CD4-positive, alpha-beta T cell treated with Interleukin-1 beta for 1 hour (primary cell): Measurements from ENCODE around the gene DONSON.

Experiments
- DNase-seq, 2 donors: peaks; one replicate each; pipeline ENCODE4 v3.0.0-alpha.2; 2020 to 2022

The DONSON gene

DNA sequence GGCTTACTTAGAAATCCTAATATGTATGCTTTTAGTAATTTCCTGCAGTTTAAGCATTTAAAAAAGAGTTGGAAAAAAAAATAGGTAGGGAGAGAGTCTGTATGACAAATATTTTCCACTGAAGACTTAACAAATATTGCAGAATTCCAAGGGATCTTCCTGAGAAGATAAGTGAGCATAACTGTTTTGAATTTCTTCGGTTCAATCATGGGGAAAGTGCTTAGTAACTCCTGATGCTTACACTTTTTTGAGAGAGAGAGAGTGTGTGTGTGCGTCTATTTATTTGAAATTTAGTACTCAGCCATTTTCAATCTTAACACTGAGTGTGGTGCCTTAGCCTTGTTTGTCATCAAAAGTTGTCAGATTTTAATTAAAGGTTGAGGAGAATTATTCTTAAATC, 27.1 kb downstream of the DONSON start:
- no peak for DNase-seq

DNA sequence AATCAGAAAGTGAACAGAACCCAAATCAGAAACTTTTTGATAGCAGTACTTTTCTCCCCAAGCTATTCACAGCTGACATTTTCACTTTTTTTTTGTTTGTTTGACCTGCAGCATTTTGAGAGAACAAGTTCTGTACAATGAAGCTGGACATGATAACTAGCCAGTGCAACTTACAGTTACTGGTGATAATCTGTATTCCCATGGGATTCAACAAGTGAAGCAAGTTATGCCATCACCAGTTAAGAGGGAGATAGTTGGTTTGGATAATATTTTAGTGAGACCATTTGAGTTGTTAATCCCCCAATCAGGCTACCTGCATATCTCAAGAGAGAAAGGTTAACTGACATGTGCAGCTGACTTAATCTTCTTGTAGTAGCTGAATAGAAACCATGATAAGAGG, 27.5 kb downstream of the DONSON start:
- no peak for DNase-seq

DNA sequence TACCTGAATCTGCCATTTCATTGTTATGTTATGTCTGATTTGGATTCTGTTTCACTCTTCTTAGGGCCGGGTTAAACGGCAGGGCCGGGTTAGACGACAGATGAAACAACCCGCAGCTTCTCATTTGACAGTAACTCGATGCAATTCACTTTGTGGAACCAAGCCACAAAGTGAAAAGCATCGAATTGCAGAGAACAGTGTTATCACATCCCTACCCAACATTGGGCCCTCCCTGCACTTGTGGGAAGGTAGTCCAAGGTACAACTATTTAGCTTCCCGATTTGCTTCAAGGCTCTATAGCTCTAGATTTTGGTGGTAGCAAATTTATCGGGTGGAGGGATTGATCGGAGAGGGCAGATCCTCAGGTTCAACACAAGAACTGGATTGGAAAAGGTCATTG, 28.7 kb downstream of the DONSON start:
- DNase-seq: no peak

DNA sequence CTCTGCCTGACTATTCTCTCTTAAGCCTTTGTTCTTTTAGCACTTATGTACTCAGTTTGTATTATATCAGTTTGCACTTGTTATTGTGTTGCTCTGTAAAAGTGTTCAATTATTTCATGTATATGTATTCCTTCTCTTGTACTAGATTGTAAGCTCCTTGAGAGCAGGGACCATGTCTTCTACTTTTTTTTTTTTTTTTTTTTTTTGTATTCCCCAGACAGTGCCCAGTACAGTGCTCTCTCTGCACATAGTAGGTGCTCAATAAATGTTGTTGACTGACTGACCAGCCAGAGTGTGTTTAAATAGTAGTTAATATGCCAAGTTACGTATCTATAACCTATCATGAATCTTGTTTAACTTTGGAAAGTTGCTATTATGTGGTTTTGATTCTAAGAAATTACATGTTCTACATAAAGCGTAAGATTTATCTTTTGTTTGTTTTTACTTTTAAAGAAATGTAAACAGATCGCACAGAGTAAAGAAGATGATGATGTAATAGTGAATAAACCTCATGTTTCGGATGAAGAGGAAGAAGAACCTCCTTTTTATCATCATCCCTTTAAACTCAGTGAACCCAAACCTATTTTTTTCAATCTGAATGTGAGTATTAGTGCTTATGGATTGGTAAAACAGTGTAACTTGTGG, 29.6 kb downstream of the DONSON start:
- no peak for DNase-seq

DNA sequence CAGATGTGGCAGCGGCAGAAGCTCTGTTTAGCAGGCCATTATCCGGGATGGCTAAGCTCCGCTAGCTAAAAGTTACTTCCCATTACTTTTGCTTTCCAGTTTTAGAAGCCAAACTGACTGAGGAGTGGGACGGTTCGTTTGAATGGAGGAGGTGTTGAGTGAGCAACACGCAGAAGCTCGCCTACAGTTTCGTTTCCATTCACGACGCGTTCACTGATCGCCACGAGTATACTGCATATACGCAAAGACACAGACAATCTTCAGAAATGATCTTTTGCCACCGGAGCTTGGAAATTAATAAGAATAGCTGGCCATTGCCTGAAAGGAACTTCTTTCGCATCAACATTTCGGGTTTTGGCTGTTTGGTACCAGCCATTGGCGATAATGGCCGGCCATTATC, 31.0 kb downstream of the DONSON start:
- DNase-seq: no peak

DNA sequence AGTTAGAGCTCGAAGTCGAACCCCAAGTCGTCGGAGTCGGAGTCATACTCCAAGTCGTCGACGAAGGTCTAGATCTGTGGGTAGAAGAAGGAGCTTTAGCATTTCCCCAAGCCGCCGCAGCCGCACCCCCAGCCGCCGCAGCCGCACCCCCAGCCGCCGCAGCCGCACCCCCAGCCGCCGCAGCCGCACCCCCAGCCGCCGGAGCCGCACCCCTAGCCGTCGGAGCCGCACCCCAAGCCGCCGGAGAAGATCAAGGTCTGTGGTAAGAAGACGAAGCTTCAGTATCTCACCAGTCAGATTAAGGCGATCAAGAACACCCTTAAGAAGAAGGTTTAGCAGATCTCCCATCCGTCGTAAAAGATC, 33.5 kb downstream of the DONSON start:
- no peak for DNase-seq

DNA sequence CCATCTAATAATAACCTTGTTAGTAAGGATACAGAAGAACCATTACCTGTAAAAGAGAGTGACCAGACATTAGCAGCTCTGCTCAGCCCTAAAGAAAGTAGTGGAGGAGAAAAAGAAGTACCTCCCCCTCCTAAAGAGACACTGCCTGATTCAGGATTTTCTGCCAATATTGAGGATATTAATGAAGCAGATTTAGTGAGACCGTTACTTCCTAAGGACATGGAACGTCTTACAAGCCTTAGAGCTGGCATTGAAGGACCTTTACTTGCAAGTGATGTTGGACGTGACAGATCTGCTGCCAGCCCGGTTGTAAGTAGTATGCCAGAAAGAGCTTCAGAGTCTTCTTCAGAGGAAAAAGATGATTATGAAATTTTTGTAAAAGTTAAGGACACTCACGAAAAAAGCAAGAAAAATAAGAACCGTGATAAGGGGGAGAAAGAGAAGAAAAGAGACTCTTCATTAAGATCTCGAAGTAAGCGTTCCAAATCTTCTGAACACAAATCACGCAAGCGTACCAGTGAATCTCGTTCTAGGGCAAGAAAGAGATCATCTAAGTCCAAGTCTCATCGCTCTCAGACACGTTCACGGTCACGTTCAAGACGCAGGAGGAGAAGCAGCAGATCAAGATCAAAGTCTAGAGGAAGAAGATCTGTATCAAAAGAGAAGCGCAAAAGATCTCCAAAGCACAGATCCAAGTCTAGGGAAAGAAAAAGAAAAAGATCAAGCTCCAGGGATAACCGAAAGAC, 34.1 kb downstream of the DONSON start:
- no peak for DNase-seq

DNA sequence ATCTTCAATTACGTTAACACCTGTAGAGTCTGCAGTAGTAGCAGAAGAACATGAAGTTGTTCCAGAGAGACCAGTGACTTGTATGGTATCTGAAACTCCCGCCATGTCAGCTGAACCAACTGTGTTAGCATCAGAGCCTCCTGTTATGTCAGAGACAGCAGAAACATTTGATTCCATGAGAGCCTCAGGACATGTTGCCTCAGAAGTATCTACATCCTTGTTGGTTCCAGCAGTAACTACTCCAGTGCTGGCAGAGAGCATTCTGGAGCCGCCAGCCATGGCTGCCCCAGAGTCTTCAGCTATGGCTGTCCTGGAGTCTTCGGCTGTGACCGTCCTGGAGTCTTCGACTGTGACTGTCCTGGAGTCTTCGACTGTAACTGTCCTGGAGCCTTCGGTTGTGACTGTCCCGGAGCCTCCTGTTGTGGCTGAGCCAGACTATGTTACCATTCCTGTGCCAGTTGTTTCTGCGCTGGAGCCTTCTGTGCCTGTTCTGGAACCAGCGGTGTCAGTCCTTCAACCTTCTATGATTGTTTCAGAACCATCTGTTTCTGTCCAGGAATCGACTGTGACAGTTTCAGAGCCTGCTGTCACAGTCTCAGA, 35.4 kb downstream of the DONSON start:
- DNase-seq: no peak

DNA sequence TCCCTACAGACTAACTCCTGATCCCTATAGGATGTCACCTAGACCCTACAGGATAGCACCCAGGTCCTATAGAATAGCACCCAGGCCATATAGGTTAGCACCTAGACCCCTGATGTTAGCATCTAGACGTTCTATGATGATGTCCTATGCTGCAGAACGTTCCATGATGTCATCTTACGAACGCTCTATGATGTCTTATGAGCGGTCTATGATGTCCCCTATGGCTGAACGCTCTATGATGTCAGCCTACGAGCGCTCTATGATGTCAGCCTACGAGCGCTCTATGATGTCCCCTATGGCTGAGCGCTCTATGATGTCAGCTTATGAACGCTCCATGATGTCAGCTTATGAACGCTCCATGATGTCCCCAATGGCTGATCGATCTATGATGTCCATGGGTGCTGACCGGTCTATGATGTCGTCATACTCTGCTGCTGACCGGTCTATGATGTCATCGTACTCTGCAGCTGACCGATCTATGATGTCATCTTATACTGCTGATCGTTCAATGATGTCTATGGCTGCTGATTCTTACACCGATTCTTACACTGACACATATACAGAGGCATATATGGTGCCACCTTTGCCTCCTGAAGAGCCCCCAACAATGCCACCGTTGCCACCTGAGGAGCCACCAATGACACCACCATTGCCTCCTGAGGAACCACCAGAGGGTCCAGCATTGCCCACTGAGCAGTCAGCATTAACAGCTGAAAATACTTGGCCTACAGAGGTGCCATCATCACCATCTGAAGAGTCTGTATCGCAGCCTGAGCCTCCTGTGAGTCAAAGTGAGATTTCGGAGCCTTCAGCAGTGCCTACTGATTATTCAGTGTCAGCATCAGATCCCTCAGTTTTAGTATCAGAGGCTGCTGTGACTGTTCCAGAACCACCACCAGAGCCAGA, 36.1 kb downstream of the DONSON start:
- DNase-seq: no peak

DNA sequence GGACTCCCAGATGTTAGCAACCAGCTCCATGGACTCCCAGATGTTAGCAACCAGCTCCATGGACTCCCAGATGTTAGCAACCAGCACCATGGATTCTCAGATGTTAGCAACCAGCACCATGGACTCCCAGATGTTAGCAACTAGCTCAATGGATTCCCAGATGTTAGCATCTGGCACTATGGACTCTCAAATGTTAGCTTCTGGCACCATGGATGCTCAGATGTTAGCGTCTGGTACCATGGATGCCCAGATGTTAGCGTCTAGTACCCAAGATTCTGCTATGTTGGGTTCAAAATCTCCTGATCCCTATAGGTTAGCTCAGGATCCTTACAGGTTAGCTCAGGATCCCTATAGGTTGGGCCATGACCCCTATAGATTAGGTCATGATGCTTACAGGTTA, 36.8 kb downstream of the DONSON start:
- DNase-seq: no peak

DNA sequence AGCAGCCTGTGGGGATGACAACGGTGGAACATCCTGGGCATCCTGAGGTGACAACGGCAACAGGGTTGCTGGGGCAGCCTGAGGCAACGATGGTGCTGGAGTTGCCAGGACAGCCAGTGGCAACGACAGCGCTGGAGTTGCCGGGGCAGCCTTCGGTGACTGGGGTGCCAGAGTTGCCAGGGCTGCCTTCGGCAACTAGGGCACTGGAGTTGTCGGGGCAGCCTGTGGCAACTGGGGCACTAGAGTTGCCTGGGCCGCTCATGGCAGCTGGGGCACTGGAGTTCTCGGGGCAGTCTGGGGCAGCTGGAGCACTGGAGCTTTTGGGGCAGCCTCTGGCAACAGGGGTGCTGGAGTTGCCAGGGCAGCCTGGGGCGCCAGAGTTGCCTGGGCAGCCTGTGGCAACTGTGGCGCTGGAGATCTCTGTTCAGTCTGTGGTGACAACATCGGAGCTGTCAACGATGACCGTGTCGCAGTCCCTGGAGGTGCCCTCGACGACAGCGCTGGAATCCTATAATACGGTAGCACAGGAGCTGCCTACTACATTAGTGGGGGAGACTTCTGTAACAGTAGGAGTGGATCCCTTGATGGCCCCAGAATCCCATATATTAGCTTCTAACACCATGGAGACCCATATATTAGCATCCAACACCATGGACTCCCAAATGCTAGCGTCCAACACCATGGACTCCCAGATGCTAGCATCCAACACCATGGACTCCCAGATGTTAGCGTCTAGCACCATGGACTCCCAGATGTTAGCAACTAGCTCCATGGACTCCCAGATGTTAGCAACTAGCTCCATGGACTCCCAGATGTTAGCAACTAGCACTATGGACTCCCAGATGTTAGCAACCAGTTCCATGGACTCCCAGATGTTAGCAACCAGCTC, 37.5 kb downstream of the DONSON start:
- DNase-seq: no peak

DNA sequence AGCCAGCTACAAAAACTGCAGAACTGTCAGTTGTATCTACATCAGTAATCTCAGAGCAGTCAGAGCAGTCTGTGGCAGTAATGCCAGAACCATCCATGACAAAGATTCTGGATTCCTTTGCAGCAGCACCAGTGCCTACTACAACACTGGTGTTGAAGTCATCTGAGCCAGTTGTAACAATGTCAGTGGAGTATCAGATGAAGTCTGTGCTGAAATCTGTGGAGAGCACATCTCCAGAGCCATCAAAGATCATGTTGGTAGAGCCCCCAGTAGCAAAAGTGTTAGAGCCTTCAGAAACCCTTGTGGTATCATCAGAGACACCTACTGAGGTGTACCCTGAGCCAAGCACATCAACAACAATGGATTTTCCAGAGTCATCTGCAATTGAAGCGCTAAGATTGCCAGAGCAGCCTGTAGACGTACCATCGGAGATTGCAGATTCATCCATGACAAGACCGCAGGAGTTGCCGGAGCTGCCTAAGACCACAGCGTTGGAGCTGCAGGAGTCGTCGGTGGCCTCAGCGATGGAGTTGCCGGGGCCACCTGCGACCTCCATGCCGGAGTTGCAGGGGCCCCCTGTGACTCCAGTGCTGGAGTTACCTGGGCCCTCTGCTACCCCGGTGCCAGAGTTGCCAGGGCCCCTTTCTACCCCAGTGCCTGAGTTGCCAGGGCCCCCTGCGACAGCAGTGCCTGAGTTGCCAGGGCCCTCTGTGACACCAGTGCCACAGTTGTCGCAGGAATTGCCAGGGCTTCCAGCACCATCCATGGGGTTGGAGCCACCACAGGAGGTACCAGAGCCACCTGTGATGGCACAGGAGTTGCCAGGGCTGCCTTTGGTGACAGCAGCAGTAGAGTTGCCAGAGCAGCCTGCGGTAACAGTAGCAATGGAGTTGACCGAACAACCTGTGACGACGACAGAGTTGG, 38.4 kb downstream of the DONSON start:
- DNase-seq: no peak

DNA sequence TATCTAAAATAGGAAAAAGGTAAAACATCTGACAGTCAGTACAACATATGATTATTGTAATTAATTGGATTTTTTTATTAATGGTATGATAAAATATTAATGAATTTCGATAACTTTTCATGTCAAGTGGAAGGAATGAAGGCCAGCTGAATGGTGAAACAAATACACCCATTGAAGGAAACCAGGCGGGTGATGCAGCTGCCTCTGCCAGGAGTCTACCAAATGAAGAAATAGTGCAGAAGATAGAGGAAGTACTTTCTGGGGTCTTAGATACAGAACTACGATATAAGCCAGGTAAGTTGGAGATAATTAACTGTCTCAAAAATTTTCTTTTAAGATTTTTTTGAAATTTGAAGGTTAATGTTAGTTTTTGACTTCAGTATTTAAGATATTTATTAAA, 42.4 kb downstream of the DONSON start:
- DNase-seq: no peak

DNA sequence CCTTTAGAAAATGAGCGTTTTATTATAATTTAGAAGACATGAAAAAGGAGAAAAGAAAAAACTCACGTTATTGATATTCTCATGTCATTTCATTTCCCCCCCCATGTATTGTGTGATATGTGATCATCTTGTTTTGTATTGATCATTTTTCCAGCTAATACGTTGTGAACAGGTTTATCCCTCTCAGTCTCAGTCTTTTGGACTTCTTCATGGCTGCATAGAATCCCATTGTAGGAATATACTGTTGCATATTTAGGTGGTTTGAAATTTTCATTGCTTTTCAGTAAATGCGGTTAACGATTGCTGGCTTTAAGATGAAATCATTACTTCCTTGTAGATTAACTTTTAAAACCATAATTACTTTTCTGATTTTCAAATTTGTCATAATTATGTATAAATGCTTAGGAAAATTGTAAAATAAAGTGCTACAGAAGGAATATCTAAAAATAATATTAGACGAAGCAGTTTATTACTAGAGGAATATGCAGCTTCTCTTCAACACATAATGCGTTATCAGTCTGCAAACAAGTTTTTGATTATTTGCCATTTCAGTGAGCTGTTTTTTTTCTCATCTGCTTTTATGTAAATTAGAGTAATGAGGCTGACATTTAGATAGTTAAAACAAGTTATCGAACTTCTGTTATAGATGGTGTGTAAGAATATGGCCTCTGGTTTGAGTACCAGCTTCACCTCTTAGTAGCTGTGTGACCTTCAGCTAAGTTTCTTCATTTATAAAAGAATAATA, 43.9 kb downstream of the DONSON start:
- no peak for DNase-seq

DNA sequence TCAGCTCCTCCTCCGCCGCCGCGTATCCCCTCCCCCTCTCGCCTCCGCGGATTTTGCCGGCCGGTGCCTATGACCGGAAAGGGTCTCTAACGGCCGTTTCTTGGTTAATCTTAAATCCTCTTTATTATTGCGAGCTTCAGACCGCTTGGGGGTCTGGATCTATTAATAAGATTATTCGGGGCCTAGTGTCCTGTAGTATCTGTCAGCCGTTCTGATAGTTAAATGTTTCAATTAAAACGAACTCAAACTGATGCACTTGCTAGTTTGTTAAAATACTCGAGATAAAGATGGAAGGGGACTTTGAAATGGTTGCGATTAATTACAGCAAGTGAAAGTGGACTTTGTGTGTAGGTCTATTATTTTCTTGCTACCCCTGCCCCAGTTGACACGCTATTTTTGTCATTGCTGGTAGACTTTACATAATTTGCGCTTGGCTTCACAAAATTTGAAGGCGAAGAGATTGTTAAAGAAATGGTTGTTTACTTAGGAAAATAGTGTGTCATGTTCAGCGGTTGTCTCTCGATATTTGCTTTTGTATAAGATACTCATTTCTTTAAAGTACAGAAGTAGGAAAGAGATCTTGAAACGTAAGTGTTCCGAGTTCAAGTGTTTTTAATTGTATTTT, 44.9 kb downstream of the DONSON start:
- peak in 1 of 2 donors; percentile 68 for DNase-seq

DNA sequence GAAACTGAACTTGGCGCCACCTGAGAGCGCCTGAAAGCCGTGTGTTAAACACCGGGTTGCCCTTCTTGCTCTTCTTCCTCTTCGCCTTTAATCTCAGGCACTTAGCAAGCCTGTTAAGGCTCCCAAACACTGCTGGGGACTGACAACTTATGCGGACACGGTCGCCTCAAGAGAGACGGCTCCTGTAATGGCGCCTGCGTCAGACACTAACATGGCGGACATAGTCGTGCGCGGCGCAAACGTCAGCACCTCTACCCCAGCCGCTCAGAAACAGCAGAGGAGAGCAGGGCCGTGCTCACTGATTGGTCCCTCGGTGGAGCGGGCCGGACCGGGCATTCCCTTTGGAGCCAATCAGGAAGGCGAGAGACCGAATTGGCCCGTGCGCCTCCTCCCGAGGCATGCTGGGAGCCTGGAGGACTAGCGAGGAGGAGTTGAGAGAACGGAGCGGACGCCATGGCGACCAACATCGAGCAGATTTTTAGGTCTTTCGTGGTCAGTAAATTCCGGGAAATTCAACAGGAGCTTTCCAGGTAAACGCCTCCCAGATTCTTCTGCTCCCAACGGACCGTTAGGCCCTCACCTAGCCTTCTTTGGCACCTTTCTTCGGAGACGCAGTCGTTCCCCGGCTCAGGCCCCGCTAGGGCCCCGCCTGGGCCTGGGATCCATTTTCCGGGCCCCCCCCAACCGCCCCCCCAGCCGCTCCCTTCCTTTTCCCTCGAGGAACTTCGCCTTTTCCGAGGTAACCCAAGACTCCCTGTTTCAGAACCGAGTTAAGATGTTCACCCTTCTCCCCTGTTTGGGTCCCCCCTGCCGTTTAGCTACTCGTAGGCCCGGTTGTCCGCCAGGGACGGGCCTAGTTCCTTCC, 45.6 kb downstream of the DONSON start, which contains the start of gene SON:
SON (plus strand) TSS at position 399 of the 865 bp plus-strand sequence; CDS start at position 454, 55 bp downstream.
- DNase-seq: peak; percentile 98 to 99

DNA sequence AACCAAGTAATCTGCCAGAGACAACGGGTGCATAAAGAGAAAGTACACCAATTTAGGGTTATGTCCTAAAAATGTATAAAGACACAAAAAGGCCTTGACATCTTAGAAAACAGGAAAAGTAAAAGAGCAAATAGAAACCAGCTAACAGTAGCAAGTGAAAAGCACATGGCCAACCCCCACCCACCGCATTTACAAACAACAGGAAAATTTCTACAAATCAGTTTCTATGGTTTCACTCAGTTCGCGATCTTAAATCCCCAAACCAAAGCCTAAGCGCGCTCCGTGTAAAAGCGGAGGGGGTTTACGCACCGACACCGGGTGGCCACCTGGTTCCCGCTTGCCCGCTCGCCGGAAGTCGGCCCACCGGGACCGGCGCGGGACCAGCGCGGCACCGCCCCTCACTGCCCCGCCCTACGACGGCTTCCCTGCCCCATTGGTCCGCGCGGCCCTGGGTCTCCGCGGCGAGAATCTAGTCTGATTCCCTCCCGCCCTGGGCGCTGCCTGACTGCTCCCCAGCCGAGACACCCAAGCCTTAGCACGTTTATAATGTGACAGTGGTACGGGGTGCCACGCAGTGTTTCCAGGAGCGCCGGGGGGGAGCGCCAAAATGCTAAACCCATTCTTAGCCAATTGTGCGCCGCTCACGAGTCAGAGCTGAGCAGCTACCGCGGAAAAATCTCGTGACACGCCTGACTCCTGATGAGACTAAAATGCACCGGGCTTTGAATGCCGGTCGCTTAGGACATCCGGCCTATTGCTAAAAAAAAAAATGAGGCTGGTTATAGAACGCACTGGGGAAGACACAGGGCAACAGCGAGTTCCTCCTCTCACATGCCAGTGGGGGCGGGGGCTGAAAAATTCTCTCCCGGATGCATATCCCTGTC, 46.5 kb downstream of the DONSON start, which contains the start of gene GART:
GART (minus strand) TSS at position 362 of the 884 bp plus-strand sequence. CDS start 2,802 bp downstream, outside the sequence.
- peak; percentile 84 to 87 for DNase-seq
